Parathyroid adenoma (tissue), 2 donors: ENCODE results near the gene ZFP42.
"Not testable (repeated sequence)": the region's sequence is repeated elsewhere in the genome, so short reads cannot be mapped to it uniquely, and the experiment has no call there.

Source experiments
- H2AFZ ChIP-seq: fragments of 300-600 bp; sonication (generic); one replicate; pipeline ENCODE4 v1.7.0; 2017; ENCODE audit warnings: antibody characterized with exemption, mild to moderate bottlenecking
- H3K27ac ChIP-seq: fragments of 300-600 bp; sonication (generic); one replicate; pipeline ENCODE4 v1.7.0; 2017
- H3K27me3 ChIP-seq: fragments of 300-600 bp; sonication (generic); one replicate; pipeline ENCODE4 v1.7.0; 2017; ENCODE audit warnings: low read length; ENCODE audit not compliant: control insufficient read depth, insufficient read depth
- H3K36me3 ChIP-seq: fragments of 300-600 bp; sonication (generic); one replicate; pipeline ENCODE4 v1.7.0; 2017; ENCODE audit warnings: low read length; ENCODE audit not compliant: control insufficient read depth, insufficient read depth
- H3K4me1 ChIP-seq: fragments of 300-600 bp; sonication (generic); one replicate; pipeline ENCODE4 v1.7.0; 2017; ENCODE audit warnings: control low read depth
- H3K4me2 ChIP-seq: fragments of 300-600 bp; sonication (generic); one replicate; pipeline ENCODE4 v1.7.0; 2017; ENCODE audit warnings: low read length
- H3K4me3 ChIP-seq: fragments of 300-600 bp; sonication (generic); one replicate; pipeline ENCODE4 v1.7.0; 2017; ENCODE audit warnings: low read depth, low read length
- H3K79me2 ChIP-seq: fragments of 300-600 bp; sonication (generic); one replicate; pipeline ENCODE4 v1.7.0; 2017; ENCODE audit warnings: control low read depth
- H3K9ac ChIP-seq: fragments of 300-600 bp; sonication (generic); one replicate; pipeline ENCODE4 v1.7.0; 2017; ENCODE audit warnings: mild to moderate bottlenecking
- H3K9me3 ChIP-seq: fragments of 300-600 bp; sonication (generic); one replicate; pipeline ENCODE4 v1.7.0; 2017; ENCODE audit warnings: low read length; ENCODE audit not compliant: control insufficient read depth
- CTCF ChIP-seq: fragments of 300-600 bp; sonication (generic); IDR thresholded peaks from one replicate; pipeline ENCODE4 v1.7.0; 2017; ENCODE audit warnings: antibody characterized with exemption, mild to moderate bottlenecking
- donor health status: primary hyperparathyroidism.

Gene ZFP42

GRCh38 chr4:188041721-188042120 is 46.1 kb downstream of the ZFP42 start:
- Histone ChIP-seq H3K4me2 (no peak overlapping the region), H2AFZ (no peak overlapping the region), H3K27me3 (no peaks in the 10 kb centered on the region), H3K4me1 (no peaks in the 10 kb centered on the region), H3K9ac (no peak overlapping the region), H3K79me2 (no peaks in the 10 kb centered on the region), H3K36me3 (no peaks in the 10 kb centered on the region), H3K4me3 (no peak overlapping the region), H3K27ac (no peak overlapping the region), H3K9me3 (no peaks in the 10 kb centered on the region)
- TF ChIP-seq CTCF: no peak

GRCh38 chr4:188042191-188042590 is 46.6 kb downstream of the ZFP42 start:
- H3K9me3 ChIP-seq: no peaks in the 10 kb centered on the region

GRCh38 chr4:188043154-188043553 is 47.6 kb downstream of the ZFP42 start:
- Histone ChIP-seq H3K27me3 (no peaks in the 10 kb centered on the region), H2AFZ (no peak overlapping the region), H3K4me2 (no peak overlapping the region), H3K4me3 (no peak overlapping the region), H3K79me2 (no peaks in the 10 kb centered on the region), H3K27ac (no peak overlapping the region), H3K4me1 (no peaks in the 10 kb centered on the region), H3K9me3 (no peaks in the 10 kb centered on the region), H3K36me3 (no peaks in the 10 kb centered on the region), H3K9ac (no peak overlapping the region)
- TF ChIP-seq CTCF: no peak

More at GRCh38 chr4:188042191-188042590, 46.6 kb downstream of the ZFP42 start:
- no peak for TF ChIP-seq CTCF
- Histone ChIP-seq H3K27ac (no peak overlapping the region), H3K27me3 (no peaks in the 10 kb centered on the region), H2AFZ (no peak overlapping the region), H3K4me1 (no peaks in the 10 kb centered on the region), H3K36me3 (no peaks in the 10 kb centered on the region), H3K79me2 (no peaks in the 10 kb centered on the region), H3K4me3 (no peak overlapping the region), H3K4me2 (no peak overlapping the region), H3K9ac (no peak overlapping the region)

- H3K27ac ChIP-seq, H3K36me3 ChIP-seq, H3K4me3 ChIP-seq, H3K27me3 ChIP-seq, H3K79me2 ChIP-seq, H3K9me3 ChIP-seq, H3K4me1 ChIP-seq, H3K9ac ChIP-seq, H2AFZ ChIP-seq, H3K4me2 ChIP-seq: not testable (repeated sequence)
Measured at GRCh38 chr4:188045461-188045860, 49.9 kb downstream of the ZFP42 start.

GRCh38 chr4:188046657-188047056 is 51.1 kb downstream of the ZFP42 start:
- TF ChIP-seq CTCF: no peak
- Histone ChIP-seq H3K9me3 (no peaks in the 10 kb centered on the region), H3K9ac (no peak overlapping the region), H3K36me3 (no peaks in the 10 kb centered on the region), H3K4me2 (no peak overlapping the region), H3K4me1 (no peaks in the 10 kb centered on the region), H3K27ac (no peak overlapping the region), H2AFZ (no peak overlapping the region), H3K79me2 (no peaks in the 10 kb centered on the region), H3K4me3 (no peak overlapping the region), H3K27me3 (no peaks in the 10 kb centered on the region)
